ENCODE measurements around the gene PLEKHG5.

PLEKHG5 gene

GRCh38 chr1:6423321-6423999, 68.0 kb downstream of the PLEKHG5 start:
- FAIRE-seq (no peak), DNase-seq (ENCODE audit: insufficient read length, low spot score) (no peak)
- peak; percentile 42 for TF ChIP-seq CTCF (IDR thresholded peaks at IDR 0.05; ENCODE audit: insufficient read depth, missing control alignments)

- FAIRE-seq (no peak), DNase-seq (ENCODE audit: insufficient read length, low spot score) (no peak)
- TF ChIP-seq CTCF (IDR thresholded peaks at IDR 0.05; ENCODE audit: insufficient read depth, missing control alignments) = no peak
Observed at GRCh38 chr1:6421266-6421665, 70.2 kb downstream of the PLEKHG5 start.

- no peak for FAIRE-seq
- TF ChIP-seq CTCF (IDR thresholded peaks at IDR 0.05; ENCODE audit: insufficient read depth, missing control alignments) = no peak
- DNase-seq (ENCODE audit: insufficient read length, low spot score) = no peak
Observed at GRCh38 chr1:6420454-6421042, 70.9 kb downstream of the PLEKHG5 start.

- TF ChIP-seq CTCF (IDR thresholded peaks at IDR 0.05; ENCODE audit: insufficient read depth, missing control alignments) = no peak
- DNase-seq (ENCODE audit: insufficient read length, low spot score) (no peak), FAIRE-seq (no peak)
Observed at GRCh38 chr1:6419804-6420453, 71.5 kb downstream of the PLEKHG5 start, which contains the start of gene HES2. Gene HES2 (minus strand): TSS chr1:6419919. CDS start chr1:6419820, 99 bp downstream.

- FAIRE-seq (no peak), DNase-seq (ENCODE audit: insufficient read length, low spot score) (peak; percentile 68)
- no peak for TF ChIP-seq CTCF (IDR thresholded peaks at IDR 0.05; ENCODE audit: insufficient read depth, missing control alignments)
Observed at GRCh38 chr1:6419397-6419803, 72.1 kb downstream of the PLEKHG5 start.

GRCh38 chr1:6418668-6419396, 72.6 kb downstream of the PLEKHG5 start:
- FAIRE-seq (no peak), DNase-seq (ENCODE audit: insufficient read length, low spot score) (no peak)
- TF ChIP-seq CTCF (IDR thresholded peaks at IDR 0.05; ENCODE audit: insufficient read depth, missing control alignments) = no peak
